A204.1 (cell line): Measurements from ENCODE around the gene ZNF362.

Experiments
- FAIRE-seq: peaks from 2 replicates; lab custom pipeline; 2012; peaks lifted over from hg19 to GRCh38; lab: Jason Lieb, UNC

ZNF362 gene

GRCh38 chr1:33327587-33328325, 71.5 kb downstream of the ZNF362 start:
- FAIRE-seq: no peak

GRCh38 chr1:33328817-33329216, 72.5 kb downstream of the ZNF362 start:
- no peak for FAIRE-seq

- FAIRE-seq: no peak
Measured at GRCh38 chr1:33329600-33330305, 73.5 kb downstream of the ZNF362 start.

DNA sequence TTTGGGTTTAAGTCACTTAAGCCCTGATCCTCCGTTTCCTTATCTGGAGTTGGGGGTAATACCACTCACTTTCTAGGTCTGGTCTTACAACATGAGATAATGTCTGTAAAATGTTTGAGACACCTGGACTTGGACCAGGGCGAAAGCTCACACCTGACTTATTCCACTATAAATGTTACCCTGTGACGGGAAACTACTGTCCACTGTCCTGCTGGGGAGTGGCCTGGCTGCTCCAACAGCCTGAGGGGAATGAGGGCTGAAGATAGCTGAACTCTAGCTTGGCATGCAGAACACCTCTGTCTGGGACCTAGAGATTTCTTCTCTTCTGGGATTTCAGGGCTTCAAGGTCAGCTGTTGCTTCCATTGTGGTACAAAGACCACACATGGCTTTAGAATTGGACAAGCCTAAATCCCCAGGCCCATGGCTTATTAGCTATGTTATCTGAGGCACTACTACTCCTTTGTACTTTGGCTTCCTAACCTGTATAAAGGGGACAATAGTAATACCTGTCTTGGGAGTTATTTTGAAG, 74.1 kb downstream of the ZNF362 start:
- FAIRE-seq: no peak

- no peak for FAIRE-seq
Measured at GRCh38 chr1:33330906-33331305, 74.6 kb downstream of the ZNF362 start.

- FAIRE-seq: no peak
Measured at GRCh38 chr1:33331444-33332356, 75.4 kb downstream of the ZNF362 start.

DNA sequence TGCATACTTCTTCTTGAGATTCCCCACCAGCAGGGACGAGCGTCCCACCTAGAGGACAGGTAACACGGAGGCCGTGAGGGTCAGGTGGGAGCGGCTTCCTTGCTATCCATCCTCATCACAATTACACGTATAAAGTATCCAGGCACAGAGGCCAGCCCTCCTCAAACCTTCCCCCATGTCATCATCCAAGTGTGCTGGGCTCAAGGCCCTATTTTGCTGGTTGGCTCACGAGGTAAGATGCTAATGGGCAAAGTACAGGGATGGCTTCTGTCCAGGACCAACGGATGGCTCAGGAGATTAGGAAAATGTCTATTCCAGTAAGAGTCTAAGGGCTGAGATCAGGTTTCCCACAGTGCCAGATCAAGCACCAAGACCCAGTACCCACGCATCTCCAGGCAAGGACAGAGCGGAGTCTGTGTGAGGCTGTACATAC, 76.1 kb downstream of the ZNF362 start:
- no peak for FAIRE-seq

- no peak for FAIRE-seq
Measured at GRCh38 chr1:33332881-33333280, 76.6 kb downstream of the ZNF362 start.

DNA sequence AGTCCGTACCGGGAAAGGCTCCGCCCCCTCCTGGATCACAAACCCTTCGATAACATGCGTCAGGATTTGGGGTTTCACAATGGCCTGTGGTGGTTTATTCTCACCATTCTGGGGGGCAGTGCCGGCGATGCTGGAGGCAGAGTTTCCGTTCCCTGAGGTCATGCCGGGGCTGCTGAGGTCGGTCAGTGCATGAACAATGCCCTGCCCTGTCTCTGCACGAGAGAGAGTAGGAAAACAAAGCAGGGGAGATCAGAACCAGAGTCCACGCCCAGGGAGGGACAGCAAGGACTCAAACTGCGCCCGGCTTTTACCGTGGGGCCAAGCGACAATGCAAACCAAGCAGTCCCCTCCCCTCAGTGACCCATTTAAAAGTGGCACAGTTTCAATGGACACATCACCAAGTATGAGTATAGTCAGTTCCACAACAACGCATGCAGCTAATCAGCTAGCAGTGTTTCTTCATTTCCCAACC, 77.8 kb downstream of the ZNF362 start:
- no peak for FAIRE-seq

GRCh38 chr1:33335020-33335419, 78.7 kb downstream of the ZNF362 start:
- no peak for FAIRE-seq

DNA sequence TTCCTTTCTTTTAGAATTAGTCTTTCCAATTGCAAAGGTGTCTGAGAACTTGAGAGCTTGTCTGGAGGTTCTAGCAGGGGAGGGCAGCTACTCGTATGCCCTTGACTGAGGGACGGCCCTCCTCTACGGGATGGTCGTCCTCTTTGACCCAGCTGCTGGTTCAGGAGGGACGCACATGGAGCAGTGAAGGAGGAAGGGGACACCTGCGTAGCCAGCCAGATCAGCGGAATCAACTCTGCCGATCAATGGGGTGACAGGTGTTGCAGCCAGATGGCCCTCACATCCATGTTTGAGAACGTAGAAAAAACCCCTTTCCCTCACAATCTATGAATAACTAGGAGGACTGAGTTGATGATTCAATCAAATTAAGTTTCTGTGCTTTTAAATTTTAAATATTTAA, 80.3 kb downstream of the ZNF362 start:
- no peak for FAIRE-seq

GRCh38 chr1:33337441-33337840, 81.1 kb downstream of the ZNF362 start:
- no peak for FAIRE-seq

DNA sequence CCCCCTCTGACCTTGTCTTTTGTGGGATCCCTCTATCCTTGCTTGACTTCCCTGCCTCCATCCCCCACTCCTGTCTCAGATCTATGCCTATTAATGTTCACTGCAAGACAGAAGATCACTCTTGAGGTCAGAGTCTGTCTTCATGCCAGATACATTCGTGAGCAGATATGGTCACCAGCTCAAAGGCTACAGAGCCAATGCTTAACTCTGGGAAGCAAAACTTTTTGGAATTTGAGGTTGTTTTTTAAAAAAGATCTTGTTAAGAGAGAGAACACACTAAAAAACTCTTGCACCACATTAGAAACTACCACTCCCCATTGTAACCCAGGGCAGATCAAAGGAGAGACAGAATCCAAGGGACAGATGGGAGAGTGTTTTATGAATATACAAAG, 81.8 kb downstream of the ZNF362 start:
- FAIRE-seq: no peak

- no peak for FAIRE-seq
Measured at GRCh38 chr1:33338440-33339211, 82.3 kb downstream of the ZNF362 start.

DNA sequence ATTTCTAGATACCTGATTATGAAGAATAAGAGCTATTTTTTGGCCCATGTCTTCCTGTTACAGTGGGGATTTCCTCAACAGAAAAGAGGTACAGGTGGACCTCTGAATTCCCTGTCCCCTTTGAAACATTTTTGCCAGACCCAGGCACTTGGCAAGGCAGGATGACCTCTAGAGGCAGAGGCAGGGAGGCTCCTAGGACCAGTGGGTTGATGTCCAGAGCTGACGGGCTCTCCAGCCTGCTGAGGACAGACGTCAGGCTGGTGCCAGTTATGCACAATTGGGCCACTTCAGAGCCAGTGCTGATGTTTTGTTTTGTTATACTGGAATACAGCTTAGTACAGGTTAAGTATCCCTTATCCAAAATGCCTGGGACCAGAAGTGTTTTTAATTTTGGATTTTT, 83.1 kb downstream of the ZNF362 start:
- FAIRE-seq: no peak

DNA sequence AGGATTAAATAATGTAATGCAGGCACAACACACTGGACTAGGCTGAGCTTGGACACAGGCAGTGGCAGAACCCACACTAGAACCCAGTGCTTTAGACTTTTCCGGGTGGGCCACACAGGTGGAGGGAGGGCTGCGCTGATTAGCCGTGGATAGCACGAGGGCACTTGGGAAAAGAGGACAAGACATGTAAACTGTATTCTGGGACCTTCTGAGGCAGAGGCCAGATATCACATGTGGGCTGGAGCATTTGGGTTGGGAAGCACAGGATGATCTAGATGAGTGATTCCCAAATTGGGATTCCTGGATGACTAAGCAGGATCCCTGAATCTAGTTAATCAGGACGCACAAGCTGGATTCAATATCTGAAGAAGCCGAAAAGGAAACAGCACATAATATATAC, 84.9 kb downstream of the ZNF362 start:
- no peak for FAIRE-seq

- FAIRE-seq: no peak
Measured at GRCh38 chr1:33342041-33342723, 85.9 kb downstream of the ZNF362 start.

DNA sequence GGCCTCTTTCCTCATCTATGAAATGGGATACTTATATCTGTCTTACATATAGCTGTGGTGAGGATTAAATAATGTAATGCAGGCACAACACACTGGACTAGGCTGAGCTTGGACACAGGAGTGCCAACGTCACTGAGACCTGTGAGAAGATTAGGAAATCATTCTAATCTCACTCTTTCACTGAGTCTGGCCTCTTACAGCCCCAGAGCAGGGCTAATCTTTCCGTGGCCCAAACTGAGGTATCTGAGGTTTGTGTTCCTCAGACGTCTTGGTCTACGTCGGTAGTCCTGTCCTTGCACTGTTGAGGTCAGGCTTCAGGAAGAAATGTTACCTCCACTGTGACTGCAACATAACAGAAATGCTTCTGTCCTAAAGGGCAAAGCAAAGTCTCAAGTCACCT, 87.2 kb downstream of the ZNF362 start:
- FAIRE-seq: no peak

DNA sequence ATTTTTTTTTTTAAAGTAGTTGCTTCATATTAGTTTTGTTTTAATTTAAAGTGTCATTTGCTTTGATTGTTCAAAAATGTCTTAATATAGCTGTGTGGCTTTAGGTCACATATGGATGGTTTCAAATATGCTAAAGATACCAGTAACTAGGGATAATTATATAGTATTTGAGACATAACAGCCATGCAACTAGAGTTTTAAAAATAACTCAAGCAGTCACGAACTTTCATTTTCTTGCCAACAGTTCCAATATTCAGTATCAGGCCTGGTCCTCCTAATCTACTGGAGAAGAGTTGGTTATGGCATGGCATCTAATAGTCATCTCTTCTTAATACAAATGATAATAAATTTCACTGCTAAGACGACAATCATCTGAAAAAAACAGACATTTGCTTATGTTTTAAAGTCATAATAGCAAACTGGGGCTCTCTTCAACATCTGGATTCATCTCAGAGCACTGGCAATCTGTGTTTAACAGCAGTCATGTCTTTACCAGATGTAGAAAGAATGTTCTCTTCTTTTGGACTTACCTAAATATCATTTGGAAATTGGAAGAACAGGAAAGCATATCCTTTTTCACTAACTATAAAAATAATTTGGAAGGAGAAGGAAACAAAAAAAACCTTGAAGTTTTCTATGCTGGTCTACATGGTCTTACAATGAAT, 88.7 kb downstream of the ZNF362 start:
- FAIRE-seq: no peak

- FAIRE-seq: no peak
Measured at GRCh38 chr1:33346533-33346926, 90.2 kb downstream of the ZNF362 start.
